ENCODE results near the gene TMEM156. TPM values are rescaled to one million over a fixed set of nuclear protein-coding genes. Genes with fewer than 3 reads are reported as not detected.
"Not testable (repeated sequence)": the region's sequence is repeated elsewhere in the genome, so short reads cannot be mapped to it uniquely, and the experiment has no call there.

Gene TMEM156
- total RNA-seq, 6 donors from 2014 or later, result 0.30 to 1.8 (median 1.0) TPM; not detected in 1

DNA sequence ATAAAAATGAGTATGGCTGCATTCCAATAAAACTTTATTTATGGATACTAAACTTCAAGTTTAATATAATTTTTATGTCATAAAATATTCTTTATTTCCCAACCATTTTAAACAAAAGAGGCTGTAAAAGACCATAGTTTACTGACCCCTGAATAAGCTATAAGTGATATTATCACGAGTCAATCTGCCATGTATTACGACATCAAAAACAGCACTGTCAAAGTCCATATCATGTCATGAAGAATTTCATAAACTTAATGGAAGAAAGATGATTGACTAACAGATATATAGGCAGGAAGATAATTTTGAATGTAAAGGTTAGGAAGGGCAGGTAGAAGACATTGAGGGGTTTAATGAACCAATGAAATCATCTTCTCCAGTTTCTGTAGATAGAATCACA, 18.2 kb downstream of the TMEM156 start:
- Histone ChIP-seq H3K36me3 (no peaks in the 10 kb centered on the region), H3K4me3 (no peak overlapping the region), H3K4me1 (no peaks in the 10 kb centered on the region), H3K9me3 (peaks cover 0 to 5% (median 0%) of the 10 kb centered on the region in 4 donors), H3K27ac (no peak overlapping the region), H3K27me3 (no peaks in the 10 kb centered on the region)
- ATAC-seq (ENCODE audit: low FRiP score in 2 of 2), result no peak
- TF ChIP-seq POLR2A (IDR thresholded peaks at IDR 0.05) (no peak), POLR2AphosphoS5 (IDR thresholded peaks at IDR 0.05) (no peak), EP300 (IDR thresholded peaks at IDR 0.05) (no peak), CTCF (IDR thresholded peaks at IDR 0.05) (no peak)
- DNase-seq, result no peak
- 88 to 90% methylated on average over 2 of the region's 2 CpGs for WGBS, 2 donors

GRCh38 chr4:39004758-39005157, 27.5 kb downstream of the TMEM156 start:
- Histone ChIP-seq H3K27ac (no peak overlapping the region), H3K4me1 (no peaks in the 10 kb centered on the region), H3K27me3 (no peaks in the 10 kb centered on the region), H3K9me3 (peaks cover 0 to under 1% (median 0%) of the 10 kb centered on the region in 4 donors), H3K4me3 (no peak overlapping the region), H3K36me3 (no peaks in the 10 kb centered on the region)
- DNase-seq (no peak), ATAC-seq (ENCODE audit: low FRiP score in 2 of 2) (no peak)
- no peak for TF ChIP-seq POLR2AphosphoS5 (IDR thresholded peaks at IDR 0.05)
- no peak for TF ChIP-seq EP300 (IDR thresholded peaks at IDR 0.05)
- no peak for TF ChIP-seq CTCF (IDR thresholded peaks at IDR 0.05)
- TF ChIP-seq POLR2A (IDR thresholded peaks at IDR 0.05), result no peak
- WGBS, 2 donors, result 64 to 70% methylated on average over 2 of the region's 2 CpGs

DNA sequence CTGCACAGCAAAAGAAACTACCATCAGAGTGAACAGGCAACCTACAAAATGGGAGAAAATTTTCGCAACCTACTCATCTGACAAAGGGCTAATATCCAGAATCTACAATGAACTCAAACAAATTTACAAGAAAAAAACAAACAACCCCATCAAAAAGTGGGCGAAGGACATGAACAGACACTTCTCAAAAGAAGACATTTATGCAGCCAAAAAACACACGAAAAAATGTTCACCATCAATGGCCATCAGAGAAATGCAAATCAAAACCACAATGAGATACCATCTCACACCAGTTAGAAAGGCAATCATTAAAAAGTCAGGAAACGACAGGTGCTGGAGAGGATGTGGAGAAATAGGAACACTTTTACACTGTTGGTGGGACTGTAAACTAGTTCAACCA, 30.2 kb downstream of the TMEM156 start:
- H3K4me3 ChIP-seq; DNase-seq; H3K4me1 ChIP-seq; ATAC-seq (ENCODE audit: low FRiP score in 2 of 2); H3K27ac ChIP-seq; H3K36me3 ChIP-seq; H3K9me3 ChIP-seq; H3K27me3 ChIP-seq: not testable (repeated sequence)
- WGBS, 2 donors, result 60 to 90% methylated on average over 1 to 3 of the region's 4 CpGs

DNA sequence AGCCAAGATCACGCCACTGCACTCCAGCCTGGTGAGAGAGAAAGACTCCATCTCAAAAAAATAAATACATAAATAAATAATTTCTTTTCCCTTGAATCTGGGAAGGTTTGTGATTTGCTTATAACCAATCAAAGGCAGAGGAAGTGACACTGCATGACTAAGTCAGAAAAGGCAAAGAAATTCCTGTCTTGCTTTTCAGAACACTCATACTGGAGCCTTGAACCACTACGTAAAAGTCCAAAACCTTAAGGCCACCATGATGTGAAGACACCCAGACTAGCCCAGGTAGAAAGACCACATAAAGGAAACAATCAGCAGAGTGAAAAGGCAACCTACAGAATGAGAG, 36.6 kb downstream of the TMEM156 start:
- ATAC-seq (ENCODE audit: low FRiP score in 2 of 2) (peak in 1 of 2 donors; percentile 44), DNase-seq (no peak)
- no peak overlapping the region for H3K27ac ChIP-seq
- no peaks in the 10 kb centered on the region for H3K4me1 ChIP-seq
- no peaks in the 10 kb centered on the region for H3K27me3 ChIP-seq
- WGBS, 2 donors, result 92 to 100% methylated on average over 2 of the region's 2 CpGs
- H3K9me3 ChIP-seq, result peaks cover 0 to 4% (median 2%) of the 10 kb centered on the region in 4 donors
- no peaks in the 10 kb centered on the region for H3K36me3 ChIP-seq
- H3K4me3 ChIP-seq, result no peak overlapping the region
- TF ChIP-seq CTCF (IDR thresholded peaks at IDR 0.05), result no peak
- no peak for TF ChIP-seq POLR2A (IDR thresholded peaks at IDR 0.05)
- no peak for TF ChIP-seq EP300 (IDR thresholded peaks at IDR 0.05)
- no peak for TF ChIP-seq POLR2AphosphoS5 (IDR thresholded peaks at IDR 0.05)

DNA sequence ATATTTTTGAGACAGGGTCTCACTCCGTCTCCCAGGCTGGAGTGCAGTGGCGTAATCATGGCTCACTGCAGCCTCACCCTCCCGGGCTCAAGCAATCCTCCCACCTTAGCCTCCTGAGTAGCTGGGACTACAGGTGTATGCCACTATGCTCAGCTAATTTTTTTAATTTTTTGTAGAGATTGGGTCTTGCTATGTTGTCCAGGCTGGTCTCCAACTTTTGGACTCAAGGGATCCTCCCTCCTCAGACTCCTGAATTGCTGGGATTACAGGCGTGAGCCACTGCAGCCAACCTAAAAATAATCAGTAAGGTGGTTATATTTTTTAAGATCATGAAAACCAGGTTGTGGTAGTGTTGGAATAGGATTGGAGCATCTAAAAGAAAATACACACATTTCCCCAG, 38.1 kb downstream of the TMEM156 start:
- TF ChIP-seq CTCF (IDR thresholded peaks at IDR 0.05) (no peak), EP300 (IDR thresholded peaks at IDR 0.05) (no peak), POLR2A (IDR thresholded peaks at IDR 0.05) (no peak), POLR2AphosphoS5 (IDR thresholded peaks at IDR 0.05) (no peak)
- no peak overlapping the region for H3K4me3 ChIP-seq
- H3K4me1 ChIP-seq, result no peaks in the 10 kb centered on the region
- WGBS, 2 donors, result 90 to 97% methylated on average over 4 of the region's 4 CpGs
- H3K27me3 ChIP-seq, result no peaks in the 10 kb centered on the region
- DNase-seq (no peak), ATAC-seq (ENCODE audit: low FRiP score in 2 of 2) (no peak)
- H3K9me3 ChIP-seq, result no peaks in the 10 kb centered on the region
- no peaks in the 10 kb centered on the region for H3K36me3 ChIP-seq
- no peak overlapping the region for H3K27ac ChIP-seq

All from upper lobe of left lung (tissue), 6 donors.